ENCODE data around the gene ATP8A2. TPM values are rescaled to one million over a fixed set of nuclear protein-coding genes. Genes with fewer than 3 reads are reported as not detected.

Gene ATP8A2
- total and polyA plus RNA-seq, 2 of the 4 experiments (the other 2 are of a cell fraction) = 0.02 to 0.18 TPM

GRCh38 chr13:25725104-25725503, 353.3 kb downstream of the ATP8A2 start:
- no peak overlapping the region for H2AK9ac ChIP-seq (replicated peaks; ENCODE audit: low read depth, low read length, poor library complexity)
- CTCF ChIA-PET = no interaction called here
- H4K20me1 ChIP-seq (ENCODE audit: insufficient read depth, low read length) = no peaks in the 10 kb centered on the region
- no peak overlapping the region for H3K9ac ChIP-seq (ENCODE audit: low read depth, low read length)
- no peaks in the 10 kb centered on the region for H3K27me3 ChIP-seq (ENCODE audit: control insufficient read depth, insufficient read depth, low read length)
- no peak overlapping the region for H2BK20ac ChIP-seq (ENCODE audit: low read depth, low read length)
- no peaks in the 10 kb centered on the region for H3K79me1 ChIP-seq (ENCODE audit: low read depth in 1 of 2, low read length in 2 of 2)
- 100% methylated on average over 2 of the region's 3 CpGs; no CpG with 5 or more reads in 1 of the 2 experiments for WGBS, 2 experiments (ENCODE audit: extremely low coverage in 2 of 2, insufficient read length in 1 of 2)
- no peak overlapping the region for H3K27ac ChIP-seq (ENCODE audit: insufficient read depth, low read length)
- no peaks in the 10 kb centered on the region for H3K4me1 ChIP-seq (ENCODE audit: control insufficient read depth, insufficient read depth, low read length)
- no peak overlapping the region for H2AK5ac ChIP-seq (ENCODE audit: low read depth, low read length)
- no peak overlapping the region for H4K5ac ChIP-seq (ENCODE audit: low read depth, low read length)
- no TSS peak for BruUV-seq (replicated peaks)
- in situ Hi-C loops (cut with MboI; ENCODE audit: low sequenced_read_pairs) (no loop called here), dilution Hi-C loops (cut with HindIII; ENCODE audit: low sequenced_read_pairs, unreplicated experiment) (no loop called here), intact Hi-C loops (cut with micrococcal nuclease) (no loop called here)
- H3K36me3 ChIP-seq (ENCODE audit: control insufficient read depth, insufficient read depth, low read length) = no peaks in the 10 kb centered on the region
- H3K9me3 ChIP-seq (ENCODE audit: control insufficient read depth, insufficient read depth, low read length) = no peaks in the 10 kb centered on the region
- H3K14ac ChIP-seq (replicated peaks; ENCODE audit: low read depth, low read length) = no peak overlapping the region
- no peak overlapping the region for H4K91ac ChIP-seq (ENCODE audit: insufficient read depth, low read depth, low read length)
- H3K9me1 ChIP-seq (ENCODE audit: insufficient read depth, low read length) = no peaks in the 10 kb centered on the region
- no peak overlapping the region for H3K4me3 ChIP-seq (ENCODE audit: insufficient read depth, low read depth, low read length)
- no peak overlapping the region for H3K4me2 ChIP-seq (ENCODE audit: low read depth, low read length)
- no peak for ATAC-seq (ENCODE audit: low read depth)
- no peak overlapping the region for H4K8ac ChIP-seq (ENCODE audit: low read depth in 2 of 2, low read length in 2 of 2)
- H2AFZ ChIP-seq (replicated peaks; ENCODE audit: low read length, poor library complexity) = no peak overlapping the region
- H2BK120ac ChIP-seq (ENCODE audit: low read depth, low read length) = no peak overlapping the region
- H3K4ac ChIP-seq (ENCODE audit: low read depth, low read length) = no peak overlapping the region
- no peak overlapping the region for H2BK15ac ChIP-seq (ENCODE audit: low read depth, low read length)
- no peak for DNase-seq
- H3K18ac ChIP-seq (ENCODE audit: low read depth, low read length) = no peak overlapping the region
- TF ChIP-seq RAD21 (IDR thresholded peaks at IDR 0.05; ENCODE audit: low read length) (no peak), CTCF (conservative IDR thresholded peaks at IDR 0.05; ENCODE audit: low read depth, low read length) (no peak), SMC3 (IDR thresholded peaks at IDR 0.05; ENCODE audit: low read depth, low read length) (no peak), MXI1 (IDR thresholded peaks at IDR 0.05; ENCODE audit: borderline replicate concordance, low read depth, low read length) (no peak), BHLHE40 (IDR thresholded peaks at IDR 0.05; ENCODE audit: low read depth, low read length) (no peak), RCOR1 (IDR thresholded peaks at IDR 0.05; ENCODE audit: insufficient replicate concordance, low read length) (no peak), ELK1 (IDR thresholded peaks at IDR 0.05; ENCODE audit: borderline replicate concordance, low read depth, low read length) (no peak), FOS (IDR thresholded peaks at IDR 0.05; ENCODE audit: low read depth, low read length) (no peak)
- no peak overlapping the region for H3K23ac ChIP-seq (ENCODE audit: low read depth, low read length)
- POLR2A ChIA-PET (ENCODE audit: unreplicated experiment) = no interaction called here
- no peak overlapping the region for H3K56ac ChIP-seq (ENCODE audit: extremely low read depth, insufficient read depth, low read length)
- H2BK5ac ChIP-seq (ENCODE audit: low read depth, low read length, poor library complexity, severe bottlenecking) = no peak overlapping the region
